ENCODE measurements around the gene PIP4K2A.

DNA sequence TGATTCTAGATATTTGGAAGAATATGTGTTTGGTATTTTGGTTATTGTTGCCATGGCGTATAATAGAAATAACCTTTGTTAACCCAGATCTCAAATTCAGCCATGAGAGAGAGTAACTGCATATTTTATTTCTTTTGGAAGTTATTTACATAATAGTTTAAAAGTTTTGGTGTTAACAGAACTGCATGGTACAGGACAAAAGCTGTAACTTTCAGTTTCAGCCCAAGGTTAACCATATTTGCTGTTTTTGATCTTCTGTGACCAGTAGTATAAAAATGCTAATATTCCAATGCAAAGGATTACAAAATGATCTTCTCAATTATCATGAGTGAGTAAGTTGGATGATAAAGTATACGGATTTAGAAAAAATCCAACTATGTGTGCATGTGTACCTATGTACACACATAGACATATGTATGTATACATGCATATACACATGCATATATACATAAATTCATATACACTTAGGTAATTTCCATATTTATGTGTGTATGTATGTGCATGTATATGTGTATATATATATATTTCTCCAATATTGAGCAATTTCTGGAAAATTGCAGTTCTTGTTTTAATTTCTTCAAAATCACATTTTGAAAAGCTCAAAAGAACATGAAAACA, 38.0 kb upstream of the PIP4K2A start:
- TF ChIP-seq CTCF (IDR thresholded peaks at IDR 0.05) (no peak), POLR2A (IDR thresholded peaks at IDR 0.05) (no peak)
